ENCODE measurements around the gene ADORA2B.

ADORA2B gene

DNA sequence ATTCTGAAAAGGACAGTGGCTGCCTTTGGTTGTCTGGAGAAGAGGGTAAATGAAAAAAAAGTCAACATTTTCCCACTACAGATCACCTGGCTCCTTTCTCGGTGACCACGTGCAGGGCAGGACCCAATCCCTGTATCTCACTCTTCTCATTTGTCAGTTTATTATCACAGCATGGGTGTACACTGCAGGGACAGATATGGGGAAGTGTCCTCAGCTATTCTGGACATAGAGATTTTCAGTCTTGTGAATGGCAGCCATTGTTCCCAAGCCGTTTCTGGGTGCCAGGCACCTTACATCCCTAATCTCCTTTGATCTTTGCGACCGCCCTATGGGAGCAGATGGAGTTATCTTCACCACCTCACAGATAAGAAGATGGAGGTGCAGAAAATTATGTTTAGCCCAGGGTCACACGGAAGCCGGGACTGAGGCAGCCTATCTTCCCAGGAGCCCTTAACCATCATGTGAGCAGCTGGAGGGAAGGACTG, 7.2 kb downstream of the ADORA2B start:
- DNase-seq (ENCODE audit: insufficient read length, low spot score), result no peak

DNA sequence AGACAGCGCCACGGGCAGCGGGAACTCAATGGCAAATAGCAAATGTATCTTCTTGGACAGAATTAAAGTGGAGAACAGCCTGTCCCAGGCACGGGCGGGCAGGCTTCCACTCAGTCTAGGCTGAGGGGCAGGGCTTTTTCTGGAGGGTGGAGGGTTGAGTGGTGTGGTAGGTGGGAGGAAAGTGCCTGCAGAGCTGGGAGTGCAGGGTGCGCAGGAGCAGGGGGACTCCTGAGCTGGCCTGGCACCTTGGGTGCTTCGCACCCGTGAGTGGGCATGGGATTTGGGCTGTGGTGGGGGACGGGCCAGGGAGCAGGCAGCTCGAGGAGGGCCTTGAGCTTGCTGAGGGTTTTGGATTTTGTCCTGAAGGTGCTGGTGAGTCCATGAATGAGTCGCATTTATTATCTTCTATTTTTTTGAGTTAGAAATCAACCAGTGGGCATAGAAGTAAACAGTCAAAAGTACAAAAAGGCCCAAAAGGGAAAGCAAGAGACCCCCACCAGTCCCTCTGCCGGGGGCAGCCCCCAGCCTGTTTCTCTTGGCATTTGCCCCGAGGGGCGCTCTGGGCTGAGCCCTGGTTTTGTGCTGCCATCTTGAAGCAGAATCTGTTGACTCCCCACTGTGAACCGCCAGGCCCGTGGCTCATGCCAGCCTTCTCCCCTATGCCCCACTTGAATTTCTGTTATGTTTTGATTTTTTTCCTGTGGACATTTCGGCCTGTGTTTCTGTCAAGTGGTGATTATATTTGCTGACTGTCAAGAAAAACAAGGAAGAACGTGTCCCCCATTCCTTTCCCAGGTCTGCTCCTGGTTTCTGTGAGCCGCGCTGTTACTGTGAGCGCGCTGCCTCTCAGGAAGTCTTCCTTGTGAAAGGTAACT, 8.2 kb downstream of the ADORA2B start:
- no peak for DNase-seq (ENCODE audit: insufficient read length, low spot score)
- no peak for FAIRE-seq

More for the DNA sequence above, 7.2 kb downstream of the ADORA2B start:
- no peak for FAIRE-seq

DNA sequence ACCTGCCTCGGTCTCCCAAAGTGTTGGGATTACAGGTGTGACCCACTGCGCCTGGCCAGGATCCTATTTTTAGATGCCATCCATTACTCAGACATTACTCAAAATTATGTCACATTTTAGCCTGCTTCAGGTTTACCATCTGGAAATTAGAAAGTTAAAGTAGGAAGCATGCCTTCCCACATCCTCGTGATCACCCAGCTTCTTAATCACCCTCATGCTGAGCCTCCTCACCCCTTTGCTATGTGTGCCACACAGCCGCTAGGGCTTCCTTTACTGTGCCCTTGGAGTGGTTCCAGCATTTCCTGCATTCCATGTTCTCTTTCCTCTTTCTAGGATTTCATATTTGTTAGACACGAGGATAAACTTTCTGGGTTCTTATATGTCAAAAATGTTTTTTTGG, 9.3 kb downstream of the ADORA2B start:
- DNase-seq (ENCODE audit: insufficient read length, low spot score), result no peak
- FAIRE-seq, result no peak

DNA sequence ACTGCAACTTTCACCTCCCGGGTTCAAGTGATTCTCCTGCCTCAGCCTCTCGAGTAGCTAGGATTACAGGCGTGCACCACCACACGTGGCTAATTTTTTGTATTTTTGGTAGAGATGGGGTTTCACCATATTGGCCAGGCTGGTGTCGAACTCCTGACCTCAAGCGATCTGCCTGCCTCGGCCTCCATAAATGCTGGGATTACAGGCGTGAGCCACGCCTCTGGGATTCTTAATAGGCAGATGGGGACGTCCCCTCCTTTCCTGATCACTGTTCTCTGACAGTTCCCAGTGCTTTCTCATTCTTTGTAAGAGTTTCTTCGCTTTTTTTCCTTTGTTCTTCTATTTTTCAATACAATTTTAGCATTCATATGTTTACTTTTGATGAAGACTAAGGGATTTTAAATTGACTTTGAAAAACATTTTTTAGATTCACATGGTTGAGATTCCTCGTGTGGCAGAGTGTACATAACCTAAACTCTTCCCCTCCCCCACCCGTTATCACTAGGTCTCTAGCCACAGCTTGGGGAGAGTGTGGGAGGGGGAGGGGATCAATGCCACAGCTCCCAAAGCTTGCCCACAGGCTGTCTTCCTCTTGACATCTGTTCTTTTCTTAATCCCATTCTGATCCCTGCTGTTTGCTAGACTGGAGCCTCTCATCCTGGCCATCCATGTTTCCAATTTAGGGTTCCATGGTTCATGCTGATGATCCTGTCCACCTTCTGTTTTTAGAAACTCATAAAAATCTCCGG, 11.0 kb downstream of the ADORA2B start:
- no peak for DNase-seq (ENCODE audit: insufficient read length, low spot score)
- no peak for FAIRE-seq

DNA sequence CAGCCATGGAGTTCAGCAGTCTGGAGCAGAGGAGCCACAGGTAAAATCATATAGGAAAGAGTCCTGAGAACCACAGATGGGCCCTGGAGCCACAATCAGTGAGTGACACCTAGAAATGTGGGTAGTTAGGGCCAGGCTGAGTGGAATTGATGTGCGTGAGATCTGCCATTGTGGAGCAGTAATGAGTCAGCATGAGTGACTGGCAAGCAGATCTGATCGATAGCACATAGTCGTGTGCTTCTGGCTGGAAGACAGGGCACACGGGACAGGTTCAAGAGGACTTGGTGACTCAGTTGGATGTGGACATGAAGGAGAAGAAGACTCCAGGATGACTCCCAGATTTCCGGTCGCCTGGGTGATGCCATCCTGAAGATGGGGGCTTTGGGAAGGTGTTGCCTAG, 12.3 kb downstream of the ADORA2B start:
- no peak for DNase-seq (ENCODE audit: insufficient read length, low spot score)
- FAIRE-seq, result no peak

GRCh38 chr17:15957608-15958307, 12.8 kb downstream of the ADORA2B start:
- no peak for FAIRE-seq

DNA sequence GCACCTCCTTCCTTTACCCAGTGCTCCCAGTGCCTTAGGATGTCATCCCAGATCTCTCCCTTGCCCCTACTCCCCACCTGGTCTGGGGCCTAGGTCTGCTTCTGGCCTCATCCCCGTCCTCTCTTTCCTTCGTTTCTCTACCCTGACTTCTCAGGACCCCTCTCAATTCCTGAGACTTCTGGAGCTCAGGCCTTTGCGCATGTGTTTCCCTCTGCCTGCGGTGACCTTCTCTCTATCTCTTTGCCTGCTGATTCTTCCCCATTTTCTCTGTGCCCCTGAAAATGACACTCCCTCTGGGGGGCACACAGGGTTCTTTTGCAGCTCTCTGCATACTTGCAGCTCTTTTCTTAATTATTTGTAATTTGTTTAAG, 13.5 kb downstream of the ADORA2B start:
- DNase-seq (ENCODE audit: insufficient read length, low spot score), result no peak
- FAIRE-seq, result no peak

More at GRCh38 chr17:15957608-15958307, 12.8 kb downstream of the ADORA2B start:
- DNase-seq (ENCODE audit: insufficient read length, low spot score), result no peak

DNA sequence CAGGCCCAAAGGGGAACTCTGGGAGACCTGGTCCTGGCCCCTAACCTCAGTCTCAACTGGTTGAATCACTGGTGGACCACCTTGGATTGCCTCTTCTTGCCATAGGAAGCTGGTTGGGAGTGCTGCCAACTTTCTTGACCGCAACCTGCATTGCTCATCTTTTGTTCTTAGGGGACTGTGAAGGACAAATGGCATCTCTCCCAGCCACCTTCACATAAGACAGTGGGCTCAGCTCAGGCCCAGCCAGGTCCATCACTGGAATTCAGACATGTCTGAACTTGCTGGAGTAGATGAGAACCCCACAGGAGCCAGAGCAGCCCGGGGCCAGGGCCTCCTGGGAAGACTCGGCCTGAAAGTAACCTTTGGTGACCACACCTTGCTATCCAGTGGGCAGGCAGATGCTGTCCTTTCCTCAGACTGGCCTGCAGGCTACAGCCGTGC, 18.8 kb downstream of the ADORA2B start:
- no peak for DNase-seq (ENCODE audit: insufficient read length, low spot score)
- FAIRE-seq, result no peak

- DNase-seq (ENCODE audit: insufficient read length, low spot score), result no peak
- FAIRE-seq, result no peak
These were observed 20.6 kb downstream of the ADORA2B start for GRCh38 chr17:15965528-15965927.

DNA sequence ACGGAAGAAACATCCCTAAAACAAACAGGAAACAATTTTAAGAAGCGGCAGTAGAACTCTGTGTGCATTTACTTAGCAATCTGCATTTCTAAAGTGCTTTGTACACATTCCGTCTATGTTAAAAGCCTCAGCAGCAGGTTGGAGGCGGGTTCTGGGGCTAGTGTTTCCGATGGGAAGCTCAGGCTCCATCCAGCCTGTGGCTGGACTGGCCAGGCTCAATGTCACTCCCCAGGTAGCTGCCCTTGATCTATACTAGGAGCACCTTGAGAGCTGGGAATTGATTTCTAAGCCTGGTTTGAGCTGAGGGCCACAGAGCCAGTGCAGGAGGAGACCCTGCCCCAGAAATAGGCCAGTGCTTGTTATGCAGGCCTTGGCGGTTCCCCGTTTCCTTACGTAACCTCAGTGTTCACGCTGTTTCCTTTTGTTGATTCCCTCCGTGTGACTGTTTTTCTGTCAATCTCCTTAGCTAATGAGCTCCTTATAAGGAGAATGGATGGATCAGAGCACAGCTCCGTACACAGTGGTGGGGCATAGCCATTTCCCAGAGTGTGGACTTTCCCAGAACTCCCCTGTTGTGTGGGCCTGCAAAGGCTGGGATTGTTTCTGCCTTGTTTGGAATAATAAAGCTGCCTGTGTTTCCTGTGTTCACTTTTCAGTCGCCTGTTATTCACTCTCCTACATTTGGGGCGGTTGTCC, 21.4 kb downstream of the ADORA2B start:
- FAIRE-seq (no peak), DNase-seq (ENCODE audit: insufficient read length, low spot score) (no peak)

DNA sequence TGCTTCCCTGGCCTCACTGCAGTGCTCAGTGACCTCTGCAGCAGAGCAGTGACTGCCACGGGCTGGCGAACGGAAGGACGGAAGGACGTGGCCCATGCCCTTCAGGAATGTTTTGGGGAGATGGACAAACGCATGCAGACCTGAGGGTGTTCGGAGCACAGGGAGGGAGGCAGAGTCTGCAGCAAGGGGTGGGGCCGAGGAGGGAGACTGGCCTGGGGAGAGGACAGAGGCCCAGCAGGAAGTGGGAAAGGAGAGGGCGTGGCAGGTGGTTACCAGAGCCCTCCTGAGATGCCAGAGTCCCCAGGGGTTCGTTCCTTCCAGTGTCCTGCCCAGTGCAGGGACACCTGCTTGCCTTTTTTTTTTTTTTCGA, 21.9 kb downstream of the ADORA2B start:
- DNase-seq (ENCODE audit: insufficient read length, low spot score) (no peak), FAIRE-seq (no peak)

DNA sequence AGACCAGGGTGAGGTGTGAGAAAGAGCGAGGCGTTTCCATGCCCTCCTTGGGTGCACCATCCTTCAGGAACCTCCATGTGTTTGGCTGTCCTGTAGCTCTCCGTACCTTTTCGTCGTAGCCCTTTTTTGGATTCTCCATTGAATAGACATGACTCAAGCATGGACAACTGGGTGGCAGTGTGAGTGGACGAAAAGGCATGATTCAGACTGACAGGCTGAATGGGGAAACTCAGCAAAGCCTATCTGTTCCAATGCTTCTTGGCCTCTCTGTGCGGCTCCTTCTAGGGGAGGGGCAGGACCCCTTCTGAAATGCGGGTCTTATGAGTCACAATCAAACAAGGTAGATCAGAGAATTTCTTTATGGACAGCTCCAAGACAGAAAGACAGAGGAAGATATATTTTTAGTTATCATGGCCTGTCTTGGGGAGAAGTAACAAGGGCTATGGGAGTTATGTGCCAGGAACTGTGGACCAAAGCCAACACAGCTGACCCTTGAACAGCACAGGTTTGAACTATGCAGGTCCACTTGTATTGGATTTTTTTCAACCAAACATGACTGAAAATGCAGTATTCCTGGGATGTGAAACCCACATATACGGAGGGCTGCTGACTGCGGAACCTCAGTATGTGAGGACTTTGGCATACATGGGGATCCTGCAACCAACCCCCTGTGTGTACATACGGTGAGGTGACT, 22.9 kb downstream of the ADORA2B start:
- FAIRE-seq (no peak), DNase-seq (ENCODE audit: insufficient read length, low spot score) (no peak)

- DNase-seq (ENCODE audit: insufficient read length, low spot score), result no peak
- no peak for FAIRE-seq
These were observed 24.5 kb downstream of the ADORA2B start for GRCh38 chr17:15969463-15969862.

GRCh38 chr17:15970500-15970899, 25.6 kb downstream of the ADORA2B start:
- DNase-seq (ENCODE audit: insufficient read length, low spot score) (no peak), FAIRE-seq (no peak)

DNA sequence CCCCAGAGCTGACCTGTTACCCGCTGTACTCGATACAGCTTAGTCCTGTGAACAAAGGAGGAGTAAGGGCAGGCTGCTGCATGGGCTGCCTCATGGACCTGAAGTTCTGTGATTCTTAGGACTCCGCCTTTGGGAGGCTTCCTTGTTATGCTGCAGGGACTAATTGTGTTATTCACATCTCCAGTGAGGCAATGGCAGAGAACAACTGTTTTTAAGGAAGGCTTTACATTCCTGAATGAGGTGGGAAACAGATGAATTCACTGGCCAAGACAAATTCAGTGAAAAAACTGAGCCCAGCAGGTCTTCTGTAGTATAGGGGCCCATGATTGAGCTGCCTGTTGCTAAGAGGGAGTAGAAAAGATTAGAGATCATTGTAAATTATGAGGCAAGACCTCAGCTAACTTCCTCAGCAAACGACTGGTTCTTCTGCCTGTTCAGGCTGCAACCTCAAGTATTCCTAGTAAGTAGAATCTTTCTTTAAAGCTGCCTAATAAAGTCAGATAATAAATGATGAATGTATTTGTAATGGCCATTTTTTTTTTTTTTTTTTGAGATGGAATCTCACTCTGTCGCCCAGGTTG, 26.3 kb downstream of the ADORA2B start:
- FAIRE-seq, result no peak

DNA sequence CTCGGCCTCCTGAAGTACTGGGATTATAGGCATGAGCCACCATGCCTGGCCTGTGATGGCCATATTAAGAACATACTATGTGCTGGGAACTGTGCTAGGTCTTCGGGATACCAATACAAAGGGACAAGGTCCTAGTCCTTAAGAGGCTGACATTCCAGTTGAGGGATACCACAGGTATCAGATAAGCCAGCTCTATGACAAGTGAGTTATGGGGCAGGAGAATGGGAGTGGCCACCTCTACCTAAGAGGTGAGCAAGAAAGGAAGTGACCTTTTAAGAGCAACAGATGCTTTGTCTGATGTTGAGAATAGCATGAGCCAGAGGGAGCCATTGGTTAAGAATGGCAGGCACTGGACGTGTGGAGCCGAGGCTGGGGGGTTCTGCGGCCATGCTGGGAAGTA, 27.0 kb downstream of the ADORA2B start:
- no peak for FAIRE-seq
- no peak for DNase-seq (ENCODE audit: insufficient read length, low spot score)

More for the DNA sequence above, 26.3 kb downstream of the ADORA2B start:
- no peak for DNase-seq (ENCODE audit: insufficient read length, low spot score)

DNA sequence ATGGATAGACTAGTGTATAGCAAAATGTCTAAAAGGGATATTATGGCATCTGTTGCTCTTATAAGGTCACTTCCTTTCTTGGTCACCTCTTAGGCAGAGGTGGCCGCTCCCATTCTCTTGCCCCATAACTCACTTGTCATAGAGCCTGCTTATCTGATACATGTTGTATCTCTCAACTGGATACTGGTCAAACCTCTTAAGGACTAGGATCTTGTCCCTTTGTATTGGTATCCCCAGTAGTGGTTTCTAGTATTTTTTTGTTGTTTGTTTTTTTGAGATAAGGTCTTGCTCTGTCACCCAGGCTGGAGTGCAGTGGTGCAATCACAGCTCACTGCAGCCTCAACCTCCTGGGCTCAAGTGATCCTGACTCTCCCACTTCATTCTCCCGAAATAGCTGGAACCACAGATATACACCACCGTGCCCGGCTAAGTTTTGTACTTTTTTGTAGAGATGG, 27.6 kb downstream of the ADORA2B start:
- DNase-seq (ENCODE audit: insufficient read length, low spot score) (no peak), FAIRE-seq (no peak)

DNA sequence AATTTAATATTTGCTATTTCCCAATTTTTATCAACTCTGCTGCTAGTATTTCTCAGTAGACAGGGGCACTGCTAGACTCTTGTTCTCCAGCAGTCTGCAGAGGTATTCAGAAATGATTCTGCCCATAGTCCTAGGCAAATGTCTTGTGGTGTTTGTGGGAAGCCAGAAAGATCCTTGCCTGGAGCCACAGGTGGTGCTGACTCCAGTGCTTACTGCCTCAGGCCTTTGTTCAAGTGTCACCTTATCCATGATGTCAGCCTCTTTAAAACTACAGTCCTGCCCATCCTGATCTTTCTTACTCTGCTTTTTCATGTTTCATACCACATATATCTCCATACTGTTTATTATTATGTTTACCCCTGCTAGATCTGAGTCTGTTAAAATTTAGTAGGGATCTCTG, 28.1 kb downstream of the ADORA2B start:
- DNase-seq (ENCODE audit: insufficient read length, low spot score) (no peak), FAIRE-seq (no peak)

DNA sequence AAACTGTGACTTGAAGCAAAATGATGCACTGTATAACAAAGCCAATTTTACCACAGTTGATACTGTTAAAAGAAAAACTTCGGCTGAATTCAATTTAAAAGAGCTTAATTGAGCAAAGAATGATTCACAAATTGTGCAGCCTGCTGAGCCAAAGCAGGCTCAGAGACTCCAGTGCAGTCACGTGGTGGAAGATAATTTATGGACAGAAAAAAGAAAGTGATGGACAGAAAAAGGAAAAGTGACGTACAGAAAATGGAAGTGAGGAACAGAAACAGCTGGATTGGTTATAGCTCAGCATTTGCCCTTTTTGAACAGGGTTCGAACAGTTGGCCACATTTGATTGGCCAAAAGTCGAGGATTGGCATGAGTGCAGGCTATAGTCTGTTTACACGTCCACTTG, 28.9 kb downstream of the ADORA2B start:
- DNase-seq (ENCODE audit: insufficient read length, low spot score) (no peak), FAIRE-seq (no peak)

- no peak for FAIRE-seq
- DNase-seq (ENCODE audit: insufficient read length, low spot score), result no peak
These were observed 33.0 kb downstream of the ADORA2B start for GRCh38 chr17:15977894-15978293.

All from GM19239 (cell line).